HG03064 (cell line): Measurements from ENCODE around the gene FFAR3.

Source experiments
- ATAC-seq: cut with Tn5 transposase; IDR thresholded peaks from one replicate; pipeline ENCODE4 v1.9.1; 2021; ENCODE audit warnings: low read depth; ENCODE audit not compliant: unreplicated experiment

FFAR3 gene, protein sequence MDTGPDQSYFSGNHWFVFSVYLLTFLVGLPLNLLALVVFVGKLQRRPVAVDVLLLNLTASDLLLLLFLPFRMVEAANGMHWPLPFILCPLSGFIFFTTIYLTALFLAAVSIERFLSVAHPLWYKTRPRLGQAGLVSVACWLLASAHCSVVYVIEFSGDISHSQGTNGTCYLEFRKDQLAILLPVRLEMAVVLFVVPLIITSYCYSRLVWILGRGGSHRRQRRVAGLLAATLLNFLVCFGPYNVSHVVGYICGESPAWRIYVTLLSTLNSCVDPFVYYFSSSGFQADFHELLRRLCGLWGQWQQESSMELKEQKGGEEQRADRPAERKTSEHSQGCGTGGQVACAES

DNA sequence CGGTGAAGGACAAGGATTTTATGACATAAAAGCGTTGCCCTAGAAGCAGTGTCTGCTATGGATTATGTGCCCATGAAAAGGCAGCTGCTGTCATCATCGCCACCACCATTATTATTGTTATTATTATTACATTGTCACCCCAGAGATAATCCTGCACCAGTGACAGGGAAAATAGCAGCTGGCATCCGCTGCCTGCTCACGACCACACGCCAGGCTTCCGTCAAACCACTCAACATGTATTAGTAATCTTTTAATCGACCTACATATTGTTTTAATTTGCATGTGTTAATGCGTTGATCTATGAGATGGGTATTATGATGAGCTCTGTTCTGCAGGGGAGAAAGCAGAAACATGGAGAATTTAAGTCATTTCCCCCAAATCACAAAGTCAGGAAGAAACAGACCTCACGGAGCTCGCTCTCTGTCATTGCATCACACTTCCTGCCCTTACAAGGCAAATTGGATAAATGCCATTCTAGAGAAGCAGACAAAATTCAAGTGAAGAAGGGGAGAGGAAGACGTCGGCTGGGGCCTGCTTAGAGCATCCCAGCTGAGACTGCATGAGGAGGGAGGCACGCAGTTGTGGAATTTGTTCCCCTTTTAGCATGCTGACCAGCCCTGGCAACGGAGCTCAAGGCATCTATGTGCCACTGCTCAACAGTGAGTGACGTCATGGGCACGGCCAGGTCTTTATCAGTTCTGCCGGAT lies at the start of gene FFAR3:
FFAR3 (plus strand) TSS at position 594 of the 707 bp plus-strand sequence. CDS start 431 bp downstream, outside the sequence.
- no peak for ATAC-seq

GRCh38 chr19:35308910-35309309 lies 49.4 kb upstream of the FFAR3 start:
- no peak for ATAC-seq

DNA sequence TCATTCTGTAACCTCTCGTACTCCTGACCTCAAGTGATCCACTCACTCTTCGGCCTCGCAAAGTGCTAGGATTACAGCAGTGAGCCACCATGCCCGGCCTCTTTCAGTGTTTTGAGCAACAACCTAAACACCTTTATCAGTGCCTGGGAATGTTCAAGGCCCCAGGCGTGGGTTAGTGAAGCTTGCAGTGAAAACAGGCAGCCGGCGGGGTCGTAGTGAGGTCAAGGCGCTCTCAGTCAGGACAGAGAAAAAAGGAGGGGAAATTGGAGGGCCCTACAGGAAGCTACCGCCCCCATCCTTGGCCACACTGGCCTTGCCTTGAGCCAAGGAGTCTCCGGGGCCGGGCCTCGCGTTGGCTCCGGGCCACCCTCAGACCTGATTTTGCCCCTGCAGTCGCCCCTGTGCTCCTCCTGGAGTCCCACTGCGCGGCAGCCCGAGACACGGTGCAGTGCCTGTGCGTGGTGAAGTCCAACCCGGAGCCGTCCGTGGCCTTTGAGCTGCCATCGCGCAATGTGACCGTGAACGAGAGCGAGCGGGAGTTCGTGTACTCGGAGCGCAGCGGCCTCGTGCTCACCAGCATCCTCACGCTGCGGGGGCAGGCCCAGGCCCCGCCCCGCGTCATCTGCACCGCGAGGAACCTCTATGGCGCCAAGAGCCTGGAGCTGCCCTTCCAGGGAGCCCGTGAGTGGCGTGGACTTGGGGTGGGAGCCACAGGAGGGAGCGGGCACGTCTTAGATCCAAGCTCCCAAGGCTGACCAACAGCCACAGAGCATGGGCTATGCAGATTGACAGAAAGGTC lies 48.6 kb upstream of the FFAR3 start:
- ATAC-seq, result no peak

- ATAC-seq, result no peak
Observed at GRCh38 chr19:35310331-35310730, 47.9 kb upstream of the FFAR3 start.

DNA sequence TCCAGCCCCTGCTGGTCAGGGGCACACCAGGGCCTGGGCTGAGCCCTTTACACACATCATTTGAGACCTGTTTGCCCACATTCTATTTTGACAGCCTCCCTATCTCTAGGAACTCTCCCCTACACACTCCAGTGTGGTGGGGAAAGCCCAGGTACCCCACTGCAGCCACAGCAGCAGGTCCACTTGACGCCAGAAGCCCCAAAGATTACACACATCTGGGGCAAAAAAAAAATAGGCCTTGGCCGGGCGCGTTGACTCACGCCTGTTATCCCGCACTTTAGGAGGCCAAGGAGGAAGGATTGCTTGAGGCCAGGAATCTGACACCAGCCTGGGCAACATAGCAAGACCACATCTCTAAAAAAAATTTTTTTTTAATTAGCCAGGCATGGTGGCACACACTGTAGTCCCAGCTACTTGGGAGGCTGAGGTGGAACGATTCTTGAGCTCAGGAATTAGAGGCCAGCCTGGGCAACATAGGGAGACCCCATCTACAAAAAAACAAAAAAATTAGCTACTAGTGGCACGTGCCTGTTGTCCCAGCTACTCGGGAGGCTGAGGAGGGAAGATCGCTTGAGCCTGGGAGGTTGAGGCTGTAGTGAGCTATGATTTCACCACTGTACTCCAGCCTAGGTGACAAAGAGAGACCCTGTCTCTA lies 47.3 kb upstream of the FFAR3 start:
- ATAC-seq, result no peak

GRCh38 chr19:35311901-35312665 lies 46.2 kb upstream of the FFAR3 start:
- no peak for ATAC-seq

DNA sequence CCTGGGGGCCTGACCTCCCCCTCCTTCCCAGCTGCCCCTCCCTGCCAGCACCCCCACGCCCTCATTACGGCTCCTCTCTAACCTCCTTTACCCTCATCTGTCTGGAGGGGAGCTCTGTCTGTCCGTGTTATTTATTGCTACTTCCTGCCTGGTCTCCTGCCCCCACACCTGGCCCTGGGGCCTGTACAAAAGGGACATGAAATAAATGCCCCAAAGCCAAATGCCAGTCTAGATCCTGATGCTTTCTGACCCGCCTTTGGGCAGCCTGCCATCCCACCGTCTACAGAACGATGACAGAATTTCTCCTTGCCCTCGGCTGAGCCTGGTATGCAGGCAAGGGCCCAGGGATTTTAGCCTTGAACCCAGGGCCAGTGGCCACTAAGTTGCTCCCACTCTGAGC lies 44.7 kb upstream of the FFAR3 start:
- no peak for ATAC-seq

GRCh38 chr19:35314031-35314430 lies 44.2 kb upstream of the FFAR3 start:
- ATAC-seq, result no peak

DNA sequence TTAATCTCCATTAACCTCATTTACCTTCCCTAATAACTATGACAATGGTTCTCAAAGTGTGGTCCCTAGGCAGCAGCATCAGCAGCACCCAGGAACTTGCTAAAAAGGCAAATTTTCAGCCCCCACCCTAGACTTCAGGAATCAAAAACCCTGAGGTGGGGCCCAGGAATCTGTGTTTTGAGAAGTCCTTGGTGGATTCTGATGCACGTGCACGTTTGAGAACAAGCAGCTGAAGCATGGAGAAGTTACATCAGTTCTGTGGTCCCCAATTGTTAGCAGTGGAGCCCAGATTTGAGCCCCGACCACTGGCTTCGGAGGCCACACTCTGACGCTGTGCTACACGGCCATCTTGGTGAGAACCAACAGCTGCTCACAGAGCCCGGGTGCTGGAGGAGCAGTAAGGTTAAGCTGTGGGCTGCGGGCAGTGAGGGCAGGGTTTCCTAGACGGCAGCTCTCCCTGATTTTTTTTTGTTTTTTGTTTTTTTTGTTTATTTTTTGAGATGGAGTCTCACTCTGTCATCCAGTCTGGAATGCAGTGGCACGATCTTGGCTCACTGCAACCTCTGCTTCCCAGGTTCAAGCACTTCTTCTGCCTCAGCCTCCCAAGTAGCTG lies 43.3 kb upstream of the FFAR3 start:
- ATAC-seq, result no peak

DNA sequence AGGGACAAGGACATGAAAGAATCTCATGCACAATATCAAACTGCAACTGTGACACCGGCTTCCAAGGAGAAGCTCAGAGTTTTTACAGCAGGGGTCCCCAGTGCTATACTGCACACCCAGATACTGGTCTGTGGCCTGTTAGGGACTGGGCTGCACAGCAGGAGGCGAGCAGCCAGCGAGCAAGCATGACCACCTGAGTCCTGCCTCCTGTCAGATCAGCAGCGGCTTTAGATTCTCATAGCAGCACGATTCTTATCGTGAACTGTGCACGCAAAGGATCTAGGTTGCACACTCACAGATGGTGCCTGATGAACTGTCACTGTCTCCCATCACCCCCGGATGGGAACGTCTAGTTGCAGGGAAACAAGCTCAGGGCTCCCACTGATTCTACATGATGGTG lies 42.4 kb upstream of the FFAR3 start:
- ATAC-seq, result no peak

DNA sequence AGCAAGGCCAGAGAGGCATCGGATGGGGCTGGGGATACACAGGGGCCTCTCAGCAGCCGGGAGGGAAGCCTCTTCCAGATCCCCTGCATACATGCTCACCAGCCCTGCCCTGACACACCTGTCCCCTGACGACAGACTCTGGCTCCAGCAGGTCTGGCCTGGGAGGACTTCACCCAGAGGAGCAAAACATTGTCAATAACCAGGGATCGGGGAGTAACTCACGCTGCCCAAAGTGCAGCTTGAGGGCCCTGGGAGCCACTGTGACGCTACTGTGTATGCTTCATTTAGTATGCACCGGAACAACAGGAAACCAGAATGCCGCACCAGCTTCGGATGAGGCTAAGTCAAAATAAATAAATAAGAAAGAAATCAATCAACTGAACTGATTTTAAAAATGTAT lies 41.7 kb upstream of the FFAR3 start:
- ATAC-seq, result no peak

DNA sequence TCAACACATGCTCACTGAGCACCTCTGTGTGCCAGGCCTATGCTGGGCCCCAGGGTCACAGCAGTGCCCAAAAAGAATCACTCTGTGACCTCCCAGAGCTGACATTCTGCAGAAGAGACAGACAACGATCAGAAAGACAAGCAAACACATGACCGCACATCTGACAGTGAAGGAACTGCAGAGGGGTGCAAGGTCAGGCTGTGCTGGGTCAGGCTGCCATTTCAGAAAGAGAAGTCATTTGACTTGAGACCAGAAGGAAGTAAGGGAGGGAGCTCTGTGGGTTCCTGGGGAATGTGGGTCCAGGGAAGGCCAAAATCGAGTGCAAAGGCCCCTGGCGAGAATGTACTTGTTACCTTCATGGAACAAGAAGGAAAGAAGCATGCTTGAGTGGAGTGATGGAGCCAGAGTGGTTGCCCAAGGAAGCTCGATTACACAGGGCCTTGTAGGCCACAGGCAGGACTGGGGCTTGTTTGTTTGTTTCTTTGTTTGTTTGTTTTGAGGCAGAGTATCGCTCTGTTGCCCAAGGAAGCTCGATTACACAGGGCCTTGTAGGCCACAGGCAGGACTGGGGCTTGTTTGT lies 40.7 kb upstream of the FFAR3 start:
- no peak for ATAC-seq

DNA sequence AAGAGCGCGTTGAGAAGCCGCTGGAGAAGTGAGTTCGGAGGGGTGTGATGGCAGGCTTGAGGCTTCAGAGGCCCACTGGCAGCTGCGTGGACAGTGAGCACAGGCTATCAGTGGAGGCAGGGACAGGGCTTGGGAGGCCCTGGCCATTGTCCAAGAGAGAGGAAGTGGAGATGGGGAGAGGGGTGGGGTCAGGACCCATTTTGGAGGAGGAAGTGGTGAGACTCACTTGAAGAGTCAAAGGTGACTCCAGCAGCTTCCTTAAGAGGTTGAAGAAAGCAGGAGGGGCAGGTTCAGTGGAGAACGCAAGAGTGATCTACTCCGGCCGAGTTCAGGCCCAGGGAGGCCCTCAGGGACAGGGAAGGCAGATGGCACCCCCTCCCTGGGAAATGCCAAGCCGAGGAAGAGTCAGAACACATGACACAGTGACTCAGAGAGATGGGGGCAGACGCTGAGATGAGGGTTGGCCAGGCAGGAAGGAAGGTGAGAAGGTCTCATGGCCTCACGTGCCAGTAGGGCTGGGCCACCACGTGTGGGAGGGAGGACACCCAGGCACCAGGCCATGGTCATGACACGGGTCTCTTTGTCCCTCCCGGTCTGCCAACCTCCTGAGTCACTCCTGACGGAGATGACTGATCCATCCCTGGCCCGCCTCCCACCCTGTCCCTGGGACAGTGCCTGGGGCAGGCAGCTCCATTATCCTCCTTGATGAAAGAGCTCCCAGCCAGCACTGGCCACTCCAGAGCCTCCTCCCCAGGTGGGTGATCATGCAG lies 39.4 kb upstream of the FFAR3 start:
- no peak for ATAC-seq

- ATAC-seq, result no peak
Observed at GRCh38 chr19:35320065-35320713, 38.1 kb upstream of the FFAR3 start.

DNA sequence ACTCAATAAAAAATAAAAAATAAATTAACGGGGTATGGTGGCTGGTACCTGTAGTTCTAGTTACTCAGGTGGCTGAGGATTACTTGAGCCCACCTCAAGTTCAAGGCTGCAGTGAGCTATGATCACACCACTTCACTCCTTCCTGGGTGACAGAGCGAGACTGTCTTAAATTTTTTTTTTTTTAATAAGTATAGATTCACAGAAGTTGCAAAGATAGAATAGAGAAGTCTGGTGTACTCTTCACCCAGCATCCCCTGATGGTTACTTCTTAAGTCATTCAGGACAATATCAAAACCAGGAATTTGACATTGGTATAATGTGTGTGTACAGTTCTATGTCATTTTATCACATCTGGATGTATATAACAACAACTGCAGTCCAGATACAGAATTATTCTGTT lies 37.0 kb upstream of the FFAR3 start:
- ATAC-seq, result no peak

DNA sequence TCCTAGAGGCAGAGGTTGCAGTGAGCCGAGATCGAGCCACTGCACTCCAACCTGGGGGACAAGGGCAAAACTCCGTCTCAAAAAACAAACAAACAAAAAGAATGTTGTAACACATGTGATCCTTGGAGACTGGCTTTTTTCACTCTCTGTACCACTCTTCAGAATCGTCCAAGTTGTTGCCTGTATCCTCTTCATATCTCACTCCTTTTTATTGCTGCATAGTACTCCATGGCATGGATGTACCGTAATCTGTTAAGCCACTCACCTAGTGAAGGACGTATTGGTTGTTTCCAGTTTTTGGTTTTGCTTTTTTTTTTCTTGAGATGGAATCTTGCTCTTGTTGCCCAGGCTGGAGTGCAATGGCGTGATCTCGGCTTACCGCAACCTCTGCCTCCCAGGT lies 36.2 kb upstream of the FFAR3 start:
- ATAC-seq, result no peak

DNA sequence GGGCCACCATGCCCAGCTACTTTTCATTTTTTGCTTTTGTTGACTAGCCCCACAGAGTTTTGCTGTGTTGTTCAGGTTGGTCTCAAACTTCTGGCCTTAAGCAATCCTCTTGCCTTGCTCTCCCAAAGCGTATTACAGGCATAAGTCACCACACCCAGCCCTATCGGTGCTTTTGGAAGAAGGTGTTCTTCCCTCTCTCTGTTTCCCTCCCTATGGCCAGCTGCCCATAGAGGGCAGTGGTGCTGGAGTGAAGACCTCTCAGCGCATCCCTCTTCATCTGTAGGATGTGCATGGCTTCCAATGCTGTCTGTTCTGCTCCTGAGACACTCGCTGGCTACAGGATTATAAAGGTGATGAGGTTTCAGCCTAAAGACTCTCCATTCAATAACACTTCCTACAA lies 30.6 kb upstream of the FFAR3 start:
- no peak for ATAC-seq

DNA sequence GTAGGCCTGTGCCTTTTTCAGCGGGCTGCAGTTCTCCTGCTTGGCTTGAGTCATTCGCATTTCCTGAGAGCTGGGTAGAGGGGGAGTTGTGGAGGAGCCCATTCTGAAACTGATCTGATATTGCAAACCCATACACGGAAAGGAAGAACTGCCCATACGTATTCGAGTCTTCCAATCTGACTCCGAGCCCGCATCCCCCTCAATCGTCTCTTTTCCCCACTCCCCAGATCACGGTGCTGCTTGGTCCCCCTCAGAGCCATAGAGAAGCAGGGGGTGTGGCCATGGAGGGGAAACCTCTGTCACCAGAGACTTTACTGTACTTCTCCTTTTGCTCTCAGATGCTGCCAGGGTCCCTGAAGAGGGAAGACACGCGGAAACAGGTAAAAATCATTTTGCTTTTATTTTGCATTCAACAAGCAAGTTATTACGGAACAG lies 29.4 kb upstream of the FFAR3 start, which contains the start of gene CD22:
CD22 (plus strand) TSS at position 337 of the 435 bp plus-strand sequence. CDS start 2,854 bp downstream, outside the sequence.
- ATAC-seq, result no peak
